ENCODE results near the gene STK36. TPM values are rescaled to one million over a fixed set of nuclear protein-coding genes. Genes with fewer than 3 reads are reported as not detected.

The STK36 gene
- total RNA-seq, 1 donor from 2014 or later: 20.2 TPM

GRCh38 chr2:218716070-218716469, 44.2 kb downstream of the STK36 start:
- Mint-ChIP-seq H3K36me3 (ENCODE audit: low read depth) (peaks cover 14% of the 10 kb centered on the region), H3K4me3 (no peak overlapping the region), H3K27ac (no peak overlapping the region), H3K9me3 (no peaks in the 10 kb centered on the region), H3K27me3 (no peaks in the 10 kb centered on the region), H3K4me1 (peaks cover 21% of the 10 kb centered on the region)
- no peak for DNase-seq
- intact Hi-C loops (cut with micrococcal nuclease): no loop called here

- Mint-ChIP-seq H3K4me1 (peaks cover 17% of the 10 kb centered on the region), H3K27ac (no peak overlapping the region), H3K9me3 (no peaks in the 10 kb centered on the region), H3K4me3 (no peak overlapping the region), H3K27me3 (no peaks in the 10 kb centered on the region), H3K36me3 (ENCODE audit: low read depth) (peaks cover 14% of the 10 kb centered on the region)
- no peak for DNase-seq
- intact Hi-C loops (cut with micrococcal nuclease): no loop called here
Measured at GRCh38 chr2:218717262-218717661, 45.4 kb downstream of the STK36 start.

- no peak overlapping the region for H3K4me3 Mint-ChIP-seq
- no peak overlapping the region for H3K27ac Mint-ChIP-seq
- no peaks in the 10 kb centered on the region for H3K9me3 Mint-ChIP-seq
- peaks cover 14% of the 10 kb centered on the region for H3K36me3 Mint-ChIP-seq (ENCODE audit: low read depth)
- H3K27me3 Mint-ChIP-seq: no peaks in the 10 kb centered on the region
- H3K4me1 Mint-ChIP-seq: peaks cover 25% of the 10 kb centered on the region
- no peak for DNase-seq
- intact Hi-C loops (cut with micrococcal nuclease): no loop called here
Measured at GRCh38 chr2:218718058-218718457, 46.2 kb downstream of the STK36 start.

GRCh38 chr2:218719457-218719856, 47.6 kb downstream of the STK36 start:
- no peak overlapping the region for H3K4me3 Mint-ChIP-seq
- intact Hi-C loops (cut with micrococcal nuclease): no loop called here
- no peaks in the 10 kb centered on the region for H3K9me3 Mint-ChIP-seq
- no peak overlapping the region for H3K27ac Mint-ChIP-seq
- peaks cover 16% of the 10 kb centered on the region for H3K36me3 Mint-ChIP-seq (ENCODE audit: low read depth)
- no peak for DNase-seq
- H3K4me1 Mint-ChIP-seq: peaks cover 24% of the 10 kb centered on the region
- no peaks in the 10 kb centered on the region for H3K27me3 Mint-ChIP-seq

- Mint-ChIP-seq H3K36me3 (ENCODE audit: low read depth) (peaks cover 17% of the 10 kb centered on the region), H3K9me3 (no peaks in the 10 kb centered on the region), H3K27ac (no peak overlapping the region), H3K4me1 (peaks cover 24% of the 10 kb centered on the region), H3K4me3 (no peak overlapping the region), H3K27me3 (no peaks in the 10 kb centered on the region)
- no peak for DNase-seq
- intact Hi-C loops (cut with micrococcal nuclease): no loop called here
Measured at GRCh38 chr2:218720048-218721041, 48.5 kb downstream of the STK36 start.

- H3K9me3 Mint-ChIP-seq: no peaks in the 10 kb centered on the region
- DNase-seq: no peak
- H3K4me1 Mint-ChIP-seq: peaks cover 24% of the 10 kb centered on the region
- no peaks in the 10 kb centered on the region for H3K27me3 Mint-ChIP-seq
- H3K36me3 Mint-ChIP-seq (ENCODE audit: low read depth): peaks cover 21% of the 10 kb centered on the region
- H3K27ac Mint-ChIP-seq: no peak overlapping the region
- no peak overlapping the region for H3K4me3 Mint-ChIP-seq
- intact Hi-C loops (cut with micrococcal nuclease): no loop called here
Measured at GRCh38 chr2:218721488-218721887, 49.6 kb downstream of the STK36 start.

- peaks cover 19% of the 10 kb centered on the region for H3K36me3 Mint-ChIP-seq (ENCODE audit: low read depth)
- no peak for DNase-seq
- no peak overlapping the region for H3K4me3 Mint-ChIP-seq
- peaks cover 23% of the 10 kb centered on the region for H3K4me1 Mint-ChIP-seq
- no peaks in the 10 kb centered on the region for H3K9me3 Mint-ChIP-seq
- intact Hi-C loops (cut with micrococcal nuclease): no loop called here
- no peaks in the 10 kb centered on the region for H3K27me3 Mint-ChIP-seq
- no peak overlapping the region for H3K27ac Mint-ChIP-seq
Measured at GRCh38 chr2:218721934-218722333, 50.0 kb downstream of the STK36 start.

GRCh38 chr2:218722419-218722818, 50.5 kb downstream of the STK36 start:
- H3K4me1 Mint-ChIP-seq: peaks cover 18% of the 10 kb centered on the region
- H3K27ac Mint-ChIP-seq: no peak overlapping the region
- H3K36me3 Mint-ChIP-seq (ENCODE audit: low read depth): peaks cover 17% of the 10 kb centered on the region
- H3K9me3 Mint-ChIP-seq: no peaks in the 10 kb centered on the region
- DNase-seq: no peak
- intact Hi-C loops (cut with micrococcal nuclease): no loop called here
- H3K27me3 Mint-ChIP-seq: no peaks in the 10 kb centered on the region
- no peak overlapping the region for H3K4me3 Mint-ChIP-seq

- H3K4me1 Mint-ChIP-seq: peaks cover 18% of the 10 kb centered on the region
- peaks cover 18% of the 10 kb centered on the region for H3K36me3 Mint-ChIP-seq (ENCODE audit: low read depth)
- no peak for DNase-seq
- H3K9me3 Mint-ChIP-seq: no peaks in the 10 kb centered on the region
- no peak overlapping the region for H3K4me3 Mint-ChIP-seq
- no peaks in the 10 kb centered on the region for H3K27me3 Mint-ChIP-seq
- intact Hi-C loops (cut with micrococcal nuclease): no loop called here
- H3K27ac Mint-ChIP-seq: no peak overlapping the region
Measured at GRCh38 chr2:218722876-218723785, 51.2 kb downstream of the STK36 start.

GRCh38 chr2:218726004-218726574, 54.2 kb downstream of the STK36 start:
- H3K27ac Mint-ChIP-seq: no peak overlapping the region

GRCh38 chr2:218727502-218728165, 55.7 kb downstream of the STK36 start:
- peak; percentile 67 for DNase-seq
- intact Hi-C loops (cut with micrococcal nuclease): loop anchor here (1.0 kb wide), 1 partner anchor 120 kb away; no protein-coding TSS in a partner anchor
- Mint-ChIP-seq H3K27me3 (no peaks in the 10 kb centered on the region), H3K4me1 (peaks cover 21% of the 10 kb centered on the region), H3K4me3 (no peak overlapping the region), H3K9me3 (no peaks in the 10 kb centered on the region), H3K27ac (no peak overlapping the region), H3K36me3 (ENCODE audit: low read depth) (peaks cover 21% of the 10 kb centered on the region)

More at GRCh38 chr2:218726004-218726574, 54.2 kb downstream of the STK36 start:
- H3K36me3 Mint-ChIP-seq (ENCODE audit: low read depth): peaks cover 16% of the 10 kb centered on the region
- H3K27me3 Mint-ChIP-seq: no peaks in the 10 kb centered on the region
- no peak for DNase-seq
- intact Hi-C loops (cut with micrococcal nuclease): no loop called here
- H3K4me1 Mint-ChIP-seq: peaks cover 14% of the 10 kb centered on the region
- H3K4me3 Mint-ChIP-seq: no peak overlapping the region
- no peaks in the 10 kb centered on the region for H3K9me3 Mint-ChIP-seq

GRCh38 chr2:218729640-218730039, 57.8 kb downstream of the STK36 start:
- no peak for DNase-seq
- intact Hi-C loops (cut with micrococcal nuclease): loop anchor here (5.0 kb wide), 1 partner anchor 168 kb away; no protein-coding TSS in a partner anchor
- peaks cover 33% of the 10 kb centered on the region for H3K36me3 Mint-ChIP-seq (ENCODE audit: low read depth)
- peaks cover 30% of the 10 kb centered on the region for H3K4me1 Mint-ChIP-seq
- peaks cover 3% of the 10 kb centered on the region for H3K9me3 Mint-ChIP-seq
- H3K27ac Mint-ChIP-seq: no peak overlapping the region
- H3K27me3 Mint-ChIP-seq: no peaks in the 10 kb centered on the region
- H3K4me3 Mint-ChIP-seq: no peak overlapping the region

Measured in activated CD4-positive, alpha-beta T cell treated with anti-CD3 and anti-CD28 coated beads, Interleukin-2, amount 10 ng/mL, durations not matched to agents 24 days and 14 days (primary cell).